AG04449 (cell line): ENCODE measurements around the gene SEL1L.
"Not testable (repeated sequence)": the region's sequence is repeated elsewhere in the genome, so short reads cannot be mapped to it uniquely, and the experiment has no call there.

Experiments used
- CTCF ChIA-PET: fragments of 350-600 bp; formaldehyde crosslinking; extraction: SDS; loops from one replicate; lab custom pipeline; 2021; ENCODE audit warnings: antibody characterized with exemption; lab: Yijun Ruan, JAX
- POLR2A ChIA-PET: fragments of 400-600, 350-600 bp; formaldehyde crosslinking; extraction: SDS; loops from one replicate; lab custom pipeline; 2020; ENCODE audit warnings: antibody characterized with exemption, inconsistent platforms; lab: Yijun Ruan, JAX
- DNase-seq: peaks from one replicate; pipeline ENCODE4 v3.0.0-alpha.2; 2010; ENCODE audit warnings: low read depth, low spot score
- H3K4me3 ChIP-seq: 2 replicates; pipeline ENCODE4 v1.5.1; 2011; ENCODE audit warnings: low read depth, mild to moderate bottlenecking, control low read depth, low read length
- TF ChIP-seq, protein P1 (sequence below): IDR thresholded peaks from one replicate; pipeline ENCODE4 v1.5.1; 2011; ENCODE audit warnings: mild to moderate bottlenecking, moderate library complexity, low read length, control low read depth, inconsistent platforms; ENCODE audit not compliant: insufficient read depth; ENCODE audit errors: missing control alignments

Gene SEL1L

DNA sequence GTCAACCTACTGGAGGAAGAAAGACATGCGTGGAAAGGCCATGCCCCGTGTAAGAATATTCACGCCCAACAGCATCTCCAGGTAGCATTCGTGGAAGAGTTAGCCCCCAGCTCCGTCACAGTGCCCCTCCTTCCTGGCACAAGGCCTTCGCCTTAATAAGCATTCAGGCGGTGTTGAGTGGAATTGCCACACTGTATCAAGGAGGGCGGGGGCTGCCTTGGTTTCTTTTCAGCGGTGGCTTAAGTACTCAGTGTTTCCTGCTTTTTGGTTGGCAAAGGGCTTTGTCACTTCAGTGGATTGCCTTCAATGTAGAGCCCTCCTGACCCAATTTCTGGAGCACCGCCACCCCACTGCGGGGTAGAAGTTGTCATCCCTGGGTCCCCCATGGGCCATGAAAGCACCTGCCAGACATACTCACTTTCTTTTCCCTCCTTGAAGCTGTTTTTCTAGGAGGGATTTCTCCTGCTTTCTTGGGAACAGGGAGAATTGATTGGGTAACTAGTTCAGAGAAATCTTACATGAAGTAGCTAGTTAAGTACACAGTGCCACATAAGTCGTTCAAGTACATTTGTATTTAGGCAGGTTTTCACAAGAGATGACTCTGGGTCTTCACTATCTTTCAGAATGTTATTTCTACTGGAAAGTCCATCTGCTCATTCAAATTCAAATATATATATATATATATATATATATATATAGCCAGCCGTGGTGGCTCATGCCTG, 68.0 kb downstream of the SEL1L start:
- CTCF ChIA-PET = interaction anchor here (1.1 to 11.3 kb wide), 11 partner anchors 11 to 469 kb away, joined by 3 to 246 read pairs (median 5); no protein-coding TSS in a partner anchor
- no peak overlapping the region for H3K4me3 ChIP-seq
- DNase-seq = no peak
- TF ChIP-seq, protein P1, sequence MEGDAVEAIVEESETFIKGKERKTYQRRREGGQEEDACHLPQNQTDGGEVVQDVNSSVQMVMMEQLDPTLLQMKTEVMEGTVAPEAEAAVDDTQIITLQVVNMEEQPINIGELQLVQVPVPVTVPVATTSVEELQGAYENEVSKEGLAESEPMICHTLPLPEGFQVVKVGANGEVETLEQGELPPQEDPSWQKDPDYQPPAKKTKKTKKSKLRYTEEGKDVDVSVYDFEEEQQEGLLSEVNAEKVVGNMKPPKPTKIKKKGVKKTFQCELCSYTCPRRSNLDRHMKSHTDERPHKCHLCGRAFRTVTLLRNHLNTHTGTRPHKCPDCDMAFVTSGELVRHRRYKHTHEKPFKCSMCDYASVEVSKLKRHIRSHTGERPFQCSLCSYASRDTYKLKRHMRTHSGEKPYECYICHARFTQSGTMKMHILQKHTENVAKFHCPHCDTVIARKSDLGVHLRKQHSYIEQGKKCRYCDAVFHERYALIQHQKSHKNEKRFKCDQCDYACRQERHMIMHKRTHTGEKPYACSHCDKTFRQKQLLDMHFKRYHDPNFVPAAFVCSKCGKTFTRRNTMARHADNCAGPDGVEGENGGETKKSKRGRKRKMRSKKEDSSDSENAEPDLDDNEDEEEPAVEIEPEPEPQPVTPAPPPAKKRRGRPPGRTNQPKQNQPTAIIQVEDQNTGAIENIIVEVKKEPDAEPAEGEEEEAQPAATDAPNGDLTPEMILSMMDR = no peak
- POLR2A ChIA-PET = no interaction called here

DNA sequence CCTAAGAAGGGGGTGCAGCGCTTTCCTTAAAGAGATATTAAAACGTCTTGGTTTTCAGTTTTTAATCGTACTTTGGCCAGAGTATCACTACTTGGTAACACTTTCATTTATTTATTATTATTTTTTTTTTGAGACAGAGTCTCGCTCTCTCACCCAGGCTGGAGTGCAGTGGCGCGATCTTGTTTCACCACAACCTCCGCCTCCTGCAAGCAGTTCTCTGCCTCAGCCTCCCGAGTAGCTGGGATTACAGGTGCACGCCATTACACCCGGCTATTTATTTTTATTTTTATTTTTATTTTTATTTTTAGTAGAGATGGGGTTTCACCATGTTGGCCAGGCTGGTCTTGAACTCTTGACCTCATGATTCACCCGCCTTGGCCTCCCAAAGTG, 68.7 kb downstream of the SEL1L start:
- ChIA-PET POLR2A (interaction anchor here (0.7 kb wide), 1 partner anchor 246 kb away, joined by 4 read pairs; no protein-coding TSS in a partner anchor), CTCF (interaction anchor here (0.6 to 11.3 kb wide), 37 partner anchors 8 to 509 kb away, joined by 3 to 246 read pairs (median 4); partner anchors contain the start of gene TSHR)
- DNase-seq = not testable (repeated sequence)
- H3K4me3 ChIP-seq = peak overlapping the region; percentile 60

DNA sequence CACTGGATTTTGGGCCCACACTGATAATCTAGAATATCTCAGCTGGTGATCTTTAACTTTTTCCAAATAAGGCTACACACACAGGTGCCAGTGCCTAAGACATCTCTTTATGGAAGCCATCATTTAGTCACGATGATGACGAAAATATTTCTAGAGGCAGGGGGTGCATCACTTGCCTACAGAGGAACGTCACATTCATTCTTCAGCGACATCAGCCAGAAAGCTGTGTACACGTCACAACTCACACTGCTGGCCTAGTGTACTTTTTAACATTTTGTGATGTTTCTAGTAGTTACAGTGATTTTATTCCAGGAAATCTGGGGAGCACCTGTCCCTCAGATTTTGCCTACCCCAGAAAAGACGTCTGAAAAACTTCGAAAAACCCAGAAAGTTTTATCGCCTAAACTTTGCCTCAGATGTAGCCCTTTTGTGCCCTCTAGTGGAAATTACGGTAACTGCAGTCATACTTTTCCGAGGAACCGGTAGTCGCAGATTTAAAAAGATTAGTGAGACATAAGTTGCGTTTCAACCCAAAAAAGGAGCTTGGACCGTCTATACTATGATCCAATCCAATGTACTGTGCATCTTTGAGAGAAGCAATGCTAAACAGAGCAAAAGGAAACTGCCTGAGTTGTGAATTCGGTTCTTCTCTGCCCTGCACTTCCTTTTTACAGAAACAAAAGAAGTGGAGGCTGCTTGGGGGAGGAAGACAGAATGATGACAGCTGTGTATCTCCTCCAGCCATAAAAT, 69.2 kb downstream of the SEL1L start:
- no peak for DNase-seq
- H3K4me3 ChIP-seq = peak overlapping the region; percentile 60
- POLR2A ChIA-PET = interaction anchor here (0.7 kb wide), 1 partner anchor 245 kb away, joined by 4 read pairs; no protein-coding TSS in a partner anchor
- TF ChIP-seq, protein P1 = peak; percentile 72
- CTCF ChIA-PET = interaction anchor here (0.6 to 11.3 kb wide), 40 partner anchors 8 to 509 kb away, joined by 3 to 246 read pairs (median 4); partner anchors contain the start of gene TSHR

DNA sequence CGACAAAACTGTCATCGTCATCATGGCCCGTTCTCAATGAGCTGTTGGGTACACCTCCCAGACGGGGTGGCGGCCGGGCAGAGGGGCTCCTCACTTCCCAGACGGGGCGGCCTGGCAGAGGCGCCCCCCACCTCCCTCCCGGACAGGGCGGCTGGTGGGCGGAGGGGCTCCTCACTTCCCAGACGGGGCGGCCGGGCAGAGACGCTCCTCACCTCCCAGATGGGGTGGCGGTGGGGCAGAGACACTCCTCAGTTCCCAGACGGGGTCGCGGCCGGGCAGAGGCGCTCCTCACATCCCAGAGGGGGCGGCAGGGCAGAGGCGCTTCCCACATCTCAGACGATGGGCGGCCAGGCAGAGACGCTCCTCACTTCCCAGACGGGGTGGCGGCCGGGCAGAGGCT, 71.3 kb downstream of the SEL1L start:
- POLR2A ChIA-PET, DNase-seq, CTCF ChIA-PET, H3K4me3 ChIP-seq: not testable (repeated sequence)

DNA sequence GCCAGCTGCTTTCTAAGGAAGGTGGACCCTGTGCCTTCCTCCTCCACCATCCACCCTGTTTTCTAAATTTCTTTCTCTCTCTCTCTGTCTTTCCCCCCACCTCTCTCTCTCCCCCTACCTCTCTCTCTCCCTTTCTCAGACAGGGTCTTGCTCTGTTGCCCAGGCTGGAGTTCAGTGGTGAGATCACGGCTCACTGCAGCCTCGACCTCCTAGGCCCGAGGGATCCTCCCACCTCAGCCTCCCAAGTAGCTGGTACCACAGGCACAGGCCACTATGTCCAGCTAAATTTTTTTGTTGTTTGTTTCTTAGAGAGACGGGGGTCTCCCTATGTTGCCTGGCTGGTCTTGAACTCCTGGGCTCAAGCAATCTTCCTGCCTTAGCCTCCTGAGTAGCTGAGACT, 73.7 kb downstream of the SEL1L start:
- TF ChIP-seq, protein P1 = no peak
- ChIA-PET CTCF (interaction anchor here (1.7 to 12.7 kb wide), 2 partner anchors 11 to 188 kb away, joined by 4 to 274 read pairs; no protein-coding TSS in a partner anchor), POLR2A (interaction anchor here (1.2 kb wide), 1 partner anchor 241 kb away, joined by 3 read pairs; no protein-coding TSS in a partner anchor)
- no peak for DNase-seq
- no peak overlapping the region for H3K4me3 ChIP-seq

DNA sequence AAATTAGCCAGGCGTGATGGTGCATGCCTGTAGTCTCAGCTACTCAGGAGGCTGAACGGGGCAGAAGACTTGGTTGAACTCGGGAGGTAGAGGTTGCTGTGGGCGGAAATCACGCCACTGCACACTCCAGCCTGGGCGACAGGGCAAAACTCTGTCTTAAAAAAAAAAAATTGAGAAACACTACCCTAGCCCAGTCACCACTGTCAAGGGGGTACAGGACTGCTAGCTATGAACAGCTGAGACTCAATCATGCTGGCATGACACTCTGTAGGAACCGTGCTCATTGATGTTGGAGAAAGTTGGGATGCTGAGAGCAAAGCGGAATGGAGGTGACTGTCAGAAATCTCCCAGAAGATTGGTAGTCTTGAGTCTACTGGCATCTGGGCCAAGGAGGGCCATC, 75.3 kb downstream of the SEL1L start:
- ChIA-PET POLR2A (no interaction called here), CTCF (interaction anchor here (0.6 to 12.7 kb wide), 2 partner anchors 187 to 229 kb away, joined by 3 to 274 read pairs; no protein-coding TSS in a partner anchor)
- no peak overlapping the region for H3K4me3 ChIP-seq
- TF ChIP-seq, protein P1 = no peak
- no peak for DNase-seq
